ENCODE data around the gene DGKI.

DNA sequence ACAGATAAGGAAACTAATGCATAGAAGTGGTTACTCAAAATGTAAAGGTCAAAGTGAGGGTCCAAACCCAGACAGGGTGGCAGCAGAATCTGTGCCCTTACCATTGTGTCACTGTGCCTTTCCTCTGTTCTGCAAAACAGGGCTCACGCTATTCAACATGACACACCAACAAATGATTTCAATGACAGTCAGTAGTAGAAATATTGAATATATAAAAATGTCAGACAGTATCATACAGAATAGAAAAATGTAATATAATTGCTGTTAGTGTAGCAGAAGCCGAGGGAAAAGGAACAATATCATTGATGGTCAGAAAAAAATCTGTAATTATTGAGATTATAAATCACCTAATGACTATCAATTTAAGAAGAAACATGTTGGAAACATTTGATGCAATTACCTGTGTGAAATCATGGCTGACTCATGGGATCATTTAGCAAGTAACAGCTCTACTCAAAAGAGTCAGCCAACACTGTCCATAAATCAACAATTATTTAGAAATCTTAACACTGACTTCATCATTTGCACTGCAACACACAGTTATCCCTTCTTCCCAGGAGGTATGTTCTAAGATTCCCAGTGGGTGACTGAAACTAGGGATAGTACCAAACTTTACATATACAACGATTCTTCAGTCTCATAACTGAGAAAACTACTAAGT lies 198.7 kb downstream of the DGKI start:
- TF ChIP-seq CTCF (IDR thresholded peaks at IDR 0.05) (no peak), EZH2phosphoT487 (IDR thresholded peaks at IDR 0.05) (no peak)

Measured in neural progenitor cell (in vitro differentiated cells).